ENCODE measurements around the gene CCM2. TPM values are rescaled to one million over a fixed set of nuclear protein-coding genes. Genes with fewer than 3 reads are reported as not detected.

CCM2 gene
- total RNA-seq, 1 experiment from 2014 or later = 62.9 TPM

DNA sequence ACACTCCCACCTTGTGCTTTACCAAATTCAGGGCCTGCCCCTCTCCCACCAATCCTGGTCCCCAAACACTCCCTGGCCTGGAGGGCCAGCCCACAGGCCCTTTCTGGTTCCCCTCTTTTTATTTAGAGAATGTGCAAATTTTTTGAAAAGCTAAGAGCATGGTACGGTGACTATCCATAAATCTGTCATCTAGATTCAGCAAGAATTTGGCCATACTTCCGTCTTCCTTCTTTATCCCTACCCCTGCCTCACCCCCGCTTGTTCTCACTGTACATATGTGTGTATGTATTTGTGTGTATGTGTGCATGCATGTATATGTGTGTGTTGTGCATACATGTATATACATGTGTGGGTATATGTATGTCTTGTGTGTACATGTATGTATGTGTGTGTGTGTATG lies 119.5 kb downstream of the CCM2 start:
- no peaks in the 10 kb centered on the region for H3K36me3 Mint-ChIP-seq (ENCODE audit: insufficient read depth, unreplicated experiment)
- H3K4me1 Mint-ChIP-seq (ENCODE audit: low read depth, unreplicated experiment) = no peaks in the 10 kb centered on the region
- DNase-seq = no peak
- no peak overlapping the region for H3K4me3 Mint-ChIP-seq (ENCODE audit: low read depth, unreplicated experiment)
- intact Hi-C loops (cut with micrococcal nuclease; ENCODE audit: unreplicated experiment) = no loop called here
- no TSS peak for BruUV-seq (replicated peaks)
- CTCF ChIA-PET = no interaction called here
- H3K9me3 Mint-ChIP-seq (ENCODE audit: low read depth, unreplicated experiment) = peaks cover 2% of the 10 kb centered on the region
- H3K27ac Mint-ChIP-seq (ENCODE audit: unreplicated experiment) = no peak overlapping the region
- peaks cover 35% of the 10 kb centered on the region for H3K27me3 Mint-ChIP-seq (ENCODE audit: unreplicated experiment)
- TF ChIP-seq, protein P1, sequence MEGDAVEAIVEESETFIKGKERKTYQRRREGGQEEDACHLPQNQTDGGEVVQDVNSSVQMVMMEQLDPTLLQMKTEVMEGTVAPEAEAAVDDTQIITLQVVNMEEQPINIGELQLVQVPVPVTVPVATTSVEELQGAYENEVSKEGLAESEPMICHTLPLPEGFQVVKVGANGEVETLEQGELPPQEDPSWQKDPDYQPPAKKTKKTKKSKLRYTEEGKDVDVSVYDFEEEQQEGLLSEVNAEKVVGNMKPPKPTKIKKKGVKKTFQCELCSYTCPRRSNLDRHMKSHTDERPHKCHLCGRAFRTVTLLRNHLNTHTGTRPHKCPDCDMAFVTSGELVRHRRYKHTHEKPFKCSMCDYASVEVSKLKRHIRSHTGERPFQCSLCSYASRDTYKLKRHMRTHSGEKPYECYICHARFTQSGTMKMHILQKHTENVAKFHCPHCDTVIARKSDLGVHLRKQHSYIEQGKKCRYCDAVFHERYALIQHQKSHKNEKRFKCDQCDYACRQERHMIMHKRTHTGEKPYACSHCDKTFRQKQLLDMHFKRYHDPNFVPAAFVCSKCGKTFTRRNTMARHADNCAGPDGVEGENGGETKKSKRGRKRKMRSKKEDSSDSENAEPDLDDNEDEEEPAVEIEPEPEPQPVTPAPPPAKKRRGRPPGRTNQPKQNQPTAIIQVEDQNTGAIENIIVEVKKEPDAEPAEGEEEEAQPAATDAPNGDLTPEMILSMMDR (IDR thresholded peaks at IDR 0.05; ENCODE audit: unreplicated experiment) = no peak

DNA sequence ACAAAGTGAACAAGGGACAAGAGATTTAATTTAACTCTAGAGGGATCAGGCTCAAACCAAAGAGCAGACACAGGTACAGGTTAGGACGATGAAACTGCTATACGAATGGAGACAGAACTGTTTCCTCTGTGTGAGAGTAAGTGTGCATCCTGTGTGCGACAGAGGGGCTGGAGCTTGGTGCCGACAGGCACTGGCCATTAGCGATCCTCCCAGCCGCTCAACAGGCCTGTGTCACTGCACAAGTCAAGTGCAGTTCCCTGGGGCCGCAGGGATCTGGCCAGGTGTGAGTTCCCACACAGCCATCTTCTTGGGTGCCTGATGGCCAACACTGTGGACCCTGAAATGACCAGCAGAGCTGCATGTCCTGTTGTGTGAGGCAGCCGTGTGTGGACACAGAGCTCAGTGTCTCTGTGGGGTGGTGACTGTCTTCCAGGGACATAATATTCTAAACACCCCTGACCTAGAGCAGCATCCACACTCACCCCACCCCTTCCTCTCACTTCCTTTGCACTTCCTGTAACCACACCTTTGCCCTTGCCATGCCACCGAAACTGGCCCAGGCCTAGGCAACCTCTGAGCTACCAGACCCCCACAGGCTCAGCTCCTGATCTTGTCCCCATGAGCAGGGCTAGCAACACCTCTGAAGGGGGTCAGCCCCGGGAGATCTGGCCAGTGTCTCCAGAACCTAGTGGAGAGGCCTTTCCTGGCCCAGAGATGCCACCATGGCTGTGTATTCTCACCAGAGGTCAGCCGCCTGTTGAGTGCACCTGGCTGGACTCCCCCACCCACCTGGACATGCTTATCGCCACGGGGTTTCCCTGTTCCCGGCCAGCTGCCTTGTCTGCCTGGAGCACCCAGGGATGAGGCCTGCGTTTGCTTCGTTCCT lies 123.2 kb downstream of the CCM2 start:
- DNase-seq = no peak
- intact Hi-C loops (cut with micrococcal nuclease; ENCODE audit: unreplicated experiment) = no loop called here
- CTCF ChIA-PET = interaction anchor here (0.7 to 1.0 kb wide), 2 partner anchors 12 to 24 kb away, joined by 3 to 5 read pairs; no protein-coding TSS in a partner anchor
- no peaks in the 10 kb centered on the region for H3K4me1 Mint-ChIP-seq (ENCODE audit: low read depth, unreplicated experiment)
- no TSS peak for BruUV-seq (replicated peaks)
- TF ChIP-seq, protein P1 (IDR thresholded peaks at IDR 0.05; ENCODE audit: unreplicated experiment) = no peak
- H3K27me3 Mint-ChIP-seq (ENCODE audit: unreplicated experiment) = no peaks in the 10 kb centered on the region
- no peaks in the 10 kb centered on the region for H3K36me3 Mint-ChIP-seq (ENCODE audit: insufficient read depth, unreplicated experiment)
- H3K4me3 Mint-ChIP-seq (ENCODE audit: low read depth, unreplicated experiment) = no peak overlapping the region
- peaks cover 2% of the 10 kb centered on the region for H3K9me3 Mint-ChIP-seq (ENCODE audit: low read depth, unreplicated experiment)
- no peak overlapping the region for H3K27ac Mint-ChIP-seq (ENCODE audit: unreplicated experiment)

DNA sequence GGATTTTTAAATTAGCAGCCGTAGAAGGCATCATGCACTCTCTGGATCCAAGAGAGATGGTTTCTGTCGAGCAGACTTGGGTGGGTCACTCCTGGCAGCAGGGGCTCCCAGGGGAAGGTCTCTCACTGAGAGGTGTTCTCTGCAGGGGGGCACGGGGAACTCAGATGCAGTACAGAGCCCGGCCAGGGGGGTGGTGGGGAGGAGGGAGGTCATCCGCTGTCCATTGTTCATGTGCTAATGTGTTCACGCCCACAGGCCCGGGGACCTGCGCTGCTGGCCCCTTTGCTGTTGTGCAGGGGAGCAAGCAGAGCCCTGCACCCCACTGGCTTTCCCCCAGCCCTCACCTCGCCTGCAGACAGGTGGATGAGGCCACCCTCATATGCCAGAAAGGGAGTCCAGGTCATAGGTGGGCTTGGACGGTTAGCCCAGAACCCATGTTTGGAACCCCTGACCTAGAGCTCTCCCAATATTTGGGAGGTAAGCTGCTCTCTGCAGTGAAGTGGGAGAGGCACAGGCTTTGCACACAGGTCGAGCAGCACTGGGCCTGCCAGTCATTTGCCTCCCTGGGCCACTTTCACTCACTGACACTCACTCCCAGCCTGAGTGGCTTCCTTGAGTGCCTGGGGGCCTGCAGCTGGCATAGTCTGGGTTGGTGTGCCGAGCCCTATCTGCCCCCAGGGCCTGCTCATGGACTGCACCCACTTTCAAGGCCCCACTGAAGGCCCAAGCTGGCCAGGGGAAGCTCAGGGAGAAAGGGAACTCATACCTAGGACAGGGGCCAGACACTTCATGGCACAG lies 124.1 kb downstream of the CCM2 start:
- Mint-ChIP-seq H3K9me3 (ENCODE audit: low read depth, unreplicated experiment) (peaks cover 2% of the 10 kb centered on the region), H3K4me1 (ENCODE audit: low read depth, unreplicated experiment) (no peaks in the 10 kb centered on the region), H3K27me3 (ENCODE audit: unreplicated experiment) (no peaks in the 10 kb centered on the region), H3K4me3 (ENCODE audit: low read depth, unreplicated experiment) (no peak overlapping the region), H3K27ac (ENCODE audit: unreplicated experiment) (no peak overlapping the region), H3K36me3 (ENCODE audit: insufficient read depth, unreplicated experiment) (no peaks in the 10 kb centered on the region)
- TF ChIP-seq, protein P1 (IDR thresholded peaks at IDR 0.05; ENCODE audit: unreplicated experiment) = no peak
- intact Hi-C loops (cut with micrococcal nuclease; ENCODE audit: unreplicated experiment) = no loop called here
- no TSS peak for BruUV-seq (replicated peaks)
- CTCF ChIA-PET = interaction anchor here (0.7 to 1.0 kb wide), 2 partner anchors 12 to 23 kb away, joined by 3 to 5 read pairs; no protein-coding TSS in a partner anchor
- DNase-seq = no peak

GRCh38 chr7:45125193-45125904 lies 125.3 kb downstream of the CCM2 start:
- BruUV-seq (replicated peaks) = no TSS peak
- no peak for DNase-seq
- intact Hi-C loops (cut with micrococcal nuclease; ENCODE audit: unreplicated experiment) = no loop called here
- no peaks in the 10 kb centered on the region for H3K36me3 Mint-ChIP-seq (ENCODE audit: insufficient read depth, unreplicated experiment)
- peaks cover 2% of the 10 kb centered on the region for H3K9me3 Mint-ChIP-seq (ENCODE audit: low read depth, unreplicated experiment)
- no peak overlapping the region for H3K27ac Mint-ChIP-seq (ENCODE audit: unreplicated experiment)
- H3K4me3 Mint-ChIP-seq (ENCODE audit: low read depth, unreplicated experiment) = no peak overlapping the region
- no peaks in the 10 kb centered on the region for H3K4me1 Mint-ChIP-seq (ENCODE audit: low read depth, unreplicated experiment)
- TF ChIP-seq, protein P1 (IDR thresholded peaks at IDR 0.05; ENCODE audit: unreplicated experiment) = no peak
- peaks cover 12% of the 10 kb centered on the region for H3K27me3 Mint-ChIP-seq (ENCODE audit: unreplicated experiment)
- CTCF ChIA-PET = interaction anchor here (0.8 kb wide), 1 partner anchor 10 kb away, joined by 3 read pairs; no protein-coding TSS in a partner anchor
